ENCODE measurements around the gene PARD6G.
"Not testable (repeated sequence)": the region's sequence is repeated elsewhere in the genome, so short reads cannot be mapped to it uniquely, and the experiment has no call there.

The PARD6G gene

GRCh38 chr18:80169607-80170006 is 77.7 kb downstream of the PARD6G start:
- H3K4me1 ChIP-seq (ENCODE audit: control insufficient read depth, insufficient read depth, low read length, poor library complexity, severe bottlenecking) = no peaks in the 10 kb centered on the region
- WGBS, 2 experiments (ENCODE audit: insufficient coverage in 2 of 2) = 95 to 96% methylated on average over 14 to 15 of the region's 17 CpGs
- peaks cover 9% of the 10 kb centered on the region for H3K9me3 ChIP-seq (ENCODE audit: control insufficient read depth, low read length)
- H3K36me3 ChIP-seq (ENCODE audit: control insufficient read depth, insufficient read depth, low read length) = no peaks in the 10 kb centered on the region
- no peak overlapping the region for H3K27ac ChIP-seq (ENCODE audit: low read depth, low read length, severe bottlenecking)
- no peak overlapping the region for H3K4me3 ChIP-seq (ENCODE audit: extremely low read depth, insufficient read depth, low read length, poor library complexity, severe bottlenecking)

- Histone ChIP-seq H3K4me3 (ENCODE audit: extremely low read depth, insufficient read depth, low read length, poor library complexity, severe bottlenecking) (no peak overlapping the region), H3K36me3 (ENCODE audit: control insufficient read depth, insufficient read depth, low read length) (peaks cover under 1% of the 10 kb centered on the region), H3K9me3 (ENCODE audit: control insufficient read depth, low read length) (peaks cover 15% of the 10 kb centered on the region), H3K27ac (ENCODE audit: low read depth, low read length, severe bottlenecking) (no peak overlapping the region), H3K4me1 (ENCODE audit: control insufficient read depth, insufficient read depth, low read length, poor library complexity, severe bottlenecking) (no peaks in the 10 kb centered on the region)
- WGBS, 2 experiments (ENCODE audit: insufficient coverage in 2 of 2) = 95 to 96% methylated on average over 12 to 15 of the region's 15 CpGs
Observed at GRCh38 chr18:80168982-80169381, 78.3 kb downstream of the PARD6G start.

GRCh38 chr18:80168346-80168745 is 79.0 kb downstream of the PARD6G start:
- Histone ChIP-seq H3K4me1 (ENCODE audit: control insufficient read depth, insufficient read depth, low read length, poor library complexity, severe bottlenecking) (no peaks in the 10 kb centered on the region), H3K9me3 (ENCODE audit: control insufficient read depth, low read length) (peaks cover 16% of the 10 kb centered on the region), H3K27ac (ENCODE audit: low read depth, low read length, severe bottlenecking) (no peak overlapping the region)

GRCh38 chr18:80167931-80168330 is 79.4 kb downstream of the PARD6G start:
- 88 to 94% methylated on average over 10 of the region's 13 CpGs for WGBS, 2 experiments (ENCODE audit: insufficient coverage in 2 of 2)
- Histone ChIP-seq H3K4me3 (ENCODE audit: extremely low read depth, insufficient read depth, low read length, poor library complexity, severe bottlenecking) (no peak overlapping the region), H3K4me1 (ENCODE audit: control insufficient read depth, insufficient read depth, low read length, poor library complexity, severe bottlenecking) (no peaks in the 10 kb centered on the region), H3K36me3 (ENCODE audit: control insufficient read depth, insufficient read depth, low read length) (peaks cover 8% of the 10 kb centered on the region), H3K27ac (ENCODE audit: low read depth, low read length, severe bottlenecking) (no peak overlapping the region), H3K9me3 (ENCODE audit: control insufficient read depth, low read length) (peaks cover 16% of the 10 kb centered on the region)

More at GRCh38 chr18:80168346-80168745, 79.0 kb downstream of the PARD6G start:
- H3K4me3 ChIP-seq (ENCODE audit: extremely low read depth, insufficient read depth, low read length, poor library complexity, severe bottlenecking) = no peak overlapping the region
- 80 to 100% methylated on average over 1 of the region's 2 CpGs for WGBS, 2 experiments (ENCODE audit: insufficient coverage in 2 of 2)
- H3K36me3 ChIP-seq (ENCODE audit: control insufficient read depth, insufficient read depth, low read length) = peaks cover 6% of the 10 kb centered on the region

- H3K9me3 ChIP-seq (ENCODE audit: control insufficient read depth, low read length) = peaks cover 16% of the 10 kb centered on the region
- WGBS, 2 experiments (ENCODE audit: insufficient coverage in 2 of 2) = 92 to 93% methylated on average over 6 to 9 of the region's 9 CpGs
Observed at GRCh38 chr18:80167331-80167730, 80.0 kb downstream of the PARD6G start.

GRCh38 chr18:80166725-80167124 is 80.6 kb downstream of the PARD6G start:
- H3K36me3 ChIP-seq (ENCODE audit: control insufficient read depth, insufficient read depth, low read length) = peaks cover 19% of the 10 kb centered on the region
- WGBS, 2 experiments (ENCODE audit: insufficient coverage in 2 of 2) = 82 to 89% methylated on average over 5 to 6 of the region's 6 CpGs

More at GRCh38 chr18:80167331-80167730, 80.0 kb downstream of the PARD6G start:
- no peaks in the 10 kb centered on the region for H3K4me1 ChIP-seq (ENCODE audit: control insufficient read depth, insufficient read depth, low read length, poor library complexity, severe bottlenecking)
- peaks cover 14% of the 10 kb centered on the region for H3K36me3 ChIP-seq (ENCODE audit: control insufficient read depth, insufficient read depth, low read length)
- no peak overlapping the region for H3K4me3 ChIP-seq (ENCODE audit: extremely low read depth, insufficient read depth, low read length, poor library complexity, severe bottlenecking)
- H3K27ac ChIP-seq (ENCODE audit: low read depth, low read length, severe bottlenecking) = no peak overlapping the region

GRCh38 chr18:80166240-80166639 is 81.1 kb downstream of the PARD6G start:
- H3K9me3 ChIP-seq (ENCODE audit: control insufficient read depth, low read length) = peaks cover 16% of the 10 kb centered on the region
- WGBS, 2 experiments (ENCODE audit: insufficient coverage in 2 of 2) = 94 to 97% methylated on average over 10 of the region's 10 CpGs
- H3K4me3 ChIP-seq (ENCODE audit: extremely low read depth, insufficient read depth, low read length, poor library complexity, severe bottlenecking) = no peak overlapping the region
- H3K36me3 ChIP-seq (ENCODE audit: control insufficient read depth, insufficient read depth, low read length) = peaks cover 24% of the 10 kb centered on the region
- no peaks in the 10 kb centered on the region for H3K4me1 ChIP-seq (ENCODE audit: control insufficient read depth, insufficient read depth, low read length, poor library complexity, severe bottlenecking)
- no peak overlapping the region for H3K27ac ChIP-seq (ENCODE audit: low read depth, low read length, severe bottlenecking)

More at GRCh38 chr18:80166725-80167124, 80.6 kb downstream of the PARD6G start:
- peaks cover 16% of the 10 kb centered on the region for H3K9me3 ChIP-seq (ENCODE audit: control insufficient read depth, low read length)
- H3K4me3 ChIP-seq (ENCODE audit: extremely low read depth, insufficient read depth, low read length, poor library complexity, severe bottlenecking) = no peak overlapping the region
- H3K4me1 ChIP-seq (ENCODE audit: control insufficient read depth, insufficient read depth, low read length, poor library complexity, severe bottlenecking) = no peaks in the 10 kb centered on the region
- H3K27ac ChIP-seq (ENCODE audit: low read depth, low read length, severe bottlenecking) = no peak overlapping the region

GRCh38 chr18:80164727-80165355 is 82.5 kb downstream of the PARD6G start:
- H3K9me3 ChIP-seq (ENCODE audit: control insufficient read depth, low read length) = peaks cover 16% of the 10 kb centered on the region
- 88 to 90% methylated on average over 5 to 8 of the region's 9 CpGs for WGBS, 2 experiments (ENCODE audit: insufficient coverage in 2 of 2)
- H3K36me3 ChIP-seq (ENCODE audit: control insufficient read depth, insufficient read depth, low read length) = peaks cover 37% of the 10 kb centered on the region
- H3K4me3 ChIP-seq (ENCODE audit: extremely low read depth, insufficient read depth, low read length, poor library complexity, severe bottlenecking); H3K4me1 ChIP-seq (ENCODE audit: control insufficient read depth, insufficient read depth, low read length, poor library complexity, severe bottlenecking); H3K27ac ChIP-seq (ENCODE audit: low read depth, low read length, severe bottlenecking): not testable (repeated sequence)

GRCh38 chr18:80163183-80163582 is 84.1 kb downstream of the PARD6G start:
- Histone ChIP-seq H3K4me3 (ENCODE audit: extremely low read depth, insufficient read depth, low read length, poor library complexity, severe bottlenecking) (no peak overlapping the region), H3K36me3 (ENCODE audit: control insufficient read depth, insufficient read depth, low read length) (peaks cover 52% of the 10 kb centered on the region), H3K4me1 (ENCODE audit: control insufficient read depth, insufficient read depth, low read length, poor library complexity, severe bottlenecking) (no peaks in the 10 kb centered on the region), H3K27ac (ENCODE audit: low read depth, low read length, severe bottlenecking) (no peak overlapping the region), H3K9me3 (ENCODE audit: control insufficient read depth, low read length) (peaks cover 16% of the 10 kb centered on the region)
- 88 to 100% methylated on average over 3 to 4 of the region's 7 CpGs for WGBS, 2 experiments (ENCODE audit: insufficient coverage in 2 of 2)

GRCh38 chr18:80161781-80162417 is 85.4 kb downstream of the PARD6G start:
- H3K4me3 ChIP-seq (ENCODE audit: extremely low read depth, insufficient read depth, low read length, poor library complexity, severe bottlenecking) = no peak overlapping the region
- no peaks in the 10 kb centered on the region for H3K4me1 ChIP-seq (ENCODE audit: control insufficient read depth, insufficient read depth, low read length, poor library complexity, severe bottlenecking)
- no peak overlapping the region for H3K27ac ChIP-seq (ENCODE audit: low read depth, low read length, severe bottlenecking)
- WGBS, 2 experiments (ENCODE audit: insufficient coverage in 2 of 2) = 87 to 96% methylated on average over 4 of the region's 7 CpGs
- peaks cover 16% of the 10 kb centered on the region for H3K9me3 ChIP-seq (ENCODE audit: control insufficient read depth, low read length)
- peaks cover 57% of the 10 kb centered on the region for H3K36me3 ChIP-seq (ENCODE audit: control insufficient read depth, insufficient read depth, low read length)
